HCT116 (cell line): ENCODE results near the gene KCNJ14. TPM values are rescaled to one million over a fixed set of nuclear protein-coding genes. Genes with fewer than 3 reads are reported as not detected.

ENCODE experiments used
- ATAC-seq: fragments of 200-7000 bp; cut with Tn5 transposase; 2 replicates; pipeline ENCODE4 v1.9.1; 2020; ENCODE audit warnings: mild to moderate bottlenecking, moderate library complexity
- BruUV-seq: library from RNA; stranded (reverse); fragments of 400-500 nt; replicated peaks from 2 replicates; lab custom pipeline; 2021; lab: Mats Ljungman, UMichigan
- CTCF ChIA-PET: fragments of 300-600 bp; sonication (Branson Sonifier 250); formaldehyde crosslinking; loops from one replicate; lab custom pipeline; 2021; ENCODE audit warnings: antibody characterized with exemption; lab: Charles Lee
- POLR2A ChIA-PET: fragments of 300-600, 350-600 bp; sonication (Branson Sonifier 250); formaldehyde crosslinking; loops from one replicate; lab custom pipeline; 2021; ENCODE audit warnings: antibody characterized with exemption; lab: Charles Lee
- RAD21 ChIA-PET, 2 experiments: fragments of 300-600 bp; sonication (Branson Sonifier 250); formaldehyde crosslinking; loops; one replicate each; lab custom pipeline; 2023; ENCODE audit warnings: low total read pairs in 2 of 2; ENCODE audit not compliant: uncharacterized antibody in 2 of 2, unreplicated experiment in 2 of 2, low non-redundant PET in 1 of 2; lab: Charles Lee
- DNase-seq: peaks from one replicate; pipeline ENCODE4 v3.0.0-alpha.2; 2010; ENCODE audit warnings: low read depth, low spot score
- H2AFZ ChIP-seq: fragments of 200-600 bp; shearing (Covaris generic), sonication (generic); 2 replicates; pipeline ENCODE4 v1.6.1; 2017; ENCODE audit warnings: low read depth, mixed run types, mixed read lengths, antibody characterized with exemption, low read length; ENCODE audit not compliant: poor library complexity, severe bottlenecking
- H3K27ac ChIP-seq: 2 replicates; pipeline ENCODE4 v1.5.1; 2012; ENCODE audit warnings: low read depth, low read length
- H3K27me3 ChIP-seq: fragments of 200-600 bp; sonication (generic); 2 replicates; pipeline ENCODE4 v1.6.1; 2016; ENCODE audit warnings: mixed run types, low read length, mixed read lengths; ENCODE audit not compliant: insufficient read depth
- H3K36me3 ChIP-seq, 2 experiments: fragments of 200-500 bp in 1 of 2; fragments of 200-600 bp in 1 of 2; sonication (Bioruptor generic) in 1 of 2; sonication (generic) in 1 of 2; 2 replicates each; pipeline versions ENCODE4 v1.5.1 to v1.6.1; 2014 to 2016; ENCODE audit warnings: low read length in 2 of 2, inconsistent platforms in 1 of 2, mixed read lengths in 1 of 2, mixed run types in 1 of 2; ENCODE audit not compliant: insufficient read depth in 2 of 2, control insufficient read depth in 1 of 2
- H3K4me1 ChIP-seq, 2 experiments: fragments of 200-600 bp in 1 of 2; sonication (generic) in 1 of 2; 2 replicates each; pipeline versions ENCODE4 v1.5.1 to v1.6.1; 2012 to 2017; ENCODE audit warnings: low read length in 2 of 2, inconsistent platforms in 1 of 2, mild to moderate bottlenecking in 1 of 2, mixed read lengths in 1 of 2, mixed run types in 1 of 2, moderate library complexity in 1 of 2; ENCODE audit not compliant: insufficient read depth in 2 of 2, control insufficient read depth in 1 of 2
- H3K4me2 ChIP-seq: fragments of 200-600 bp; sonication (generic); 2 replicates; pipeline ENCODE4 v1.6.1; 2017; ENCODE audit warnings: mixed run types, low read length, mixed read lengths
- H3K4me3 ChIP-seq, 2 experiments: fragments of 200-600 bp in 1 of 2; sonication (generic) in 1 of 2; replicated peaks in 1 of 2; 2 replicates each; pipeline ENCODE4 v1.5.1; 2011 to 2016; ENCODE audit warnings: low read length in 2 of 2, control low read depth in 1 of 2, low read depth in 1 of 2, mild to moderate bottlenecking in 1 of 2, mixed read lengths in 1 of 2, mixed run types in 1 of 2
- H3K79me2 ChIP-seq: fragments of 200-600 bp; sonication (generic); 2 replicates; pipeline ENCODE4 v1.6.1; 2017; ENCODE audit warnings: mild to moderate bottlenecking, mixed run types, low read length, moderate library complexity, mixed read lengths; ENCODE audit not compliant: insufficient read depth
- H3K9ac ChIP-seq: fragments of 200-600 bp; sonication (generic); 2 replicates; pipeline ENCODE4 v1.6.1; 2016; ENCODE audit warnings: low read length, mixed read lengths
- H3K9me2 ChIP-seq: fragments of 200-600 bp; sonication (generic), shearing (Covaris generic); 2 replicates; pipeline ENCODE4 v1.6.1; 2017; ENCODE audit warnings: mixed run types, mild to moderate bottlenecking, moderate library complexity; ENCODE audit not compliant: insufficient read depth
- H3K9me3 ChIP-seq, 2 experiments: fragments of 200-500 bp in 1 of 2; fragments of 200-600 bp in 1 of 2; sonication (Bioruptor generic) in 1 of 2; sonication (generic) in 1 of 2; 2 replicates each; pipeline ENCODE4 v1.6.1; 2014 to 2017; ENCODE audit warnings: low read length in 2 of 2, mixed read lengths in 2 of 2, inconsistent platforms in 1 of 2, low read depth in 1 of 2, mild to moderate bottlenecking in 1 of 2, mixed run types in 1 of 2, moderate library complexity in 1 of 2; ENCODE audit not compliant: control insufficient read depth in 1 of 2, insufficient read depth in 1 of 2
- H4K20me1 ChIP-seq: fragments of 200-600 bp; sonication (generic), shearing (Covaris generic); 2 replicates; pipeline ENCODE4 v1.6.1; 2017; ENCODE audit warnings: mixed run types, mild to moderate bottlenecking, moderate library complexity; ENCODE audit not compliant: insufficient read depth
- CBX3 ChIP-seq: IDR thresholded peaks from 2 replicates; pipeline ENCODE4 v1.6.1; 2012; ENCODE audit warnings: low read depth
- CEBPB ChIP-seq: IDR thresholded peaks from 2 replicates; pipeline ENCODE4 v1.6.1; 2012; ENCODE audit warnings: low read depth
- EGR1 ChIP-seq: IDR thresholded peaks from 2 replicates; pipeline ENCODE4 v1.6.1; 2012; ENCODE audit warnings: low read depth
- ELF1 ChIP-seq: IDR thresholded peaks from 2 replicates; pipeline ENCODE4 v1.6.1; 2012; ENCODE audit warnings: low read depth, borderline replicate concordance
- EZH2 ChIP-seq: fragments of 200-600 bp; sonication (generic); IDR thresholded peaks from 2 replicates; pipeline ENCODE4 v1.6.1; 2017; ENCODE audit warnings: antibody characterized with exemption, mixed run types
- EZH2phosphoT487 ChIP-seq: fragments of 200-600 bp; IDR thresholded peaks from 2 replicates; pipeline ENCODE4 v1.6.1; 2018; ENCODE audit warnings: antibody characterized with exemption, borderline replicate concordance
- FOSL1 ChIP-seq: IDR thresholded peaks from 2 replicates; pipeline ENCODE4 v1.6.1; 2012; ENCODE audit warnings: low read depth
- POLR2A ChIP-seq: IDR thresholded peaks from 2 replicates; pipeline ENCODE4 v1.7.0; 2011; ENCODE audit warnings: borderline replicate concordance; ENCODE audit not compliant: insufficient read depth, insufficient read length; ENCODE audit errors: extremely low read depth
- POLR2AphosphoS5 ChIP-seq: IDR thresholded peaks from 2 replicates; pipeline ENCODE4 v1.6.1; 2011; ENCODE audit warnings: mild to moderate bottlenecking, low read depth, low read length, moderate library complexity
- RAD21 ChIP-seq: IDR thresholded peaks from 2 replicates; pipeline ENCODE4 v1.6.1; 2012; ENCODE audit warnings: low read depth, mild to moderate bottlenecking
- SIN3A ChIP-seq: IDR thresholded peaks from 2 replicates; pipeline ENCODE4 v1.6.1; 2012; ENCODE audit warnings: low read depth
- SP1 ChIP-seq: IDR thresholded peaks from 2 replicates; pipeline ENCODE4 v1.6.1; 2012; ENCODE audit warnings: low read depth
- SRF ChIP-seq: IDR thresholded peaks from 2 replicates; pipeline ENCODE4 v1.6.1; 2012; ENCODE audit warnings: low read depth
- YY1 ChIP-seq: IDR thresholded peaks from 2 replicates; pipeline ENCODE4 v1.6.1; 2011; ENCODE audit warnings: low read length, low read depth, moderate library complexity, mild to moderate bottlenecking; ENCODE audit not compliant: insufficient replicate concordance; ENCODE audit errors: extremely low read depth
- ZNF274 ChIP-seq: fragments of 200-500 bp; sonication (Bioruptor generic); IDR thresholded peaks from 2 replicates; pipeline ENCODE4 v1.6.1; 2014; ENCODE audit warnings: mild to moderate bottlenecking, low read depth, low read length, inconsistent platforms
- intact Hi-C: fragments of 100-400 bp; cut with micrococcal nuclease; formaldehyde crosslinking; loops from 2 replicates; pipeline ENCODE4 v1.10.0; 2022
- total RNA-seq: library from RNA; stranded (reverse); gene quantifications from one replicate; pipeline ENCODE4 v1.2.1, GENCODE V29; 2021; ENCODE audit not compliant: unreplicated experiment
- TF ChIP-seq, protein P1 (sequence below): IDR thresholded peaks from 2 replicates; pipeline ENCODE4 v1.6.1; 2012
- TF ChIP-seq, protein P2 (sequence below): IDR thresholded peaks from 2 replicates; pipeline ENCODE4 v1.6.1; 2012; ENCODE audit warnings: low read depth

Gene KCNJ14
- total RNA-seq, 1 experiment from 2014 or later, result 2.5 TPM

DNA sequence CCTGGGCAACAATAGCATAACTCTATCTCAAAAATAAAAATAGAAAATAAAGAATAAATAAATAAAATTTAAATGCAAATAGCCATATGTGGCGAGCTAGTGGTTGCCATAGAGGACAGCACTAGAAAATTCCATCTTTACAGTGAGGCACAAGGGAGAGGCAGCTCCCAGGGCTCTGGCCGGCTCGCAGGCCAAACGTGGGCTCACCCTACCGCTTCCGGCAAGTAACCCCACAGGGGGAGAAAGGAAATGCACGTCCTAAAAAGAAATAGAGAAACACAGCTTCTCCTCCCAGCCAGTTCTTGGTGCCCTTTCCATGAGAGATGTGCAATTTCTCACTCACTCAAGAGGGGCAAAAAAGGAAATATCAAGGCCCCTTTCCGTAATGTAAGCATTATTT lies 22.0 kb upstream of the KCNJ14 start:
- POLR2A ChIA-PET, result no interaction called here
- H3K4me3 ChIP-seq, result no peak overlapping the region
- H3K9me3 ChIP-seq, result 0 out of 4 replicates have a peak, but pooled peaks cover 0 to 3% of the 10 kb centered on the region in 2 experiments
- RAD21 ChIA-PET, result no interaction called here
- ATAC-seq, result no peak
- H2AFZ ChIP-seq, result no peak overlapping the region
- H3K4me1 ChIP-seq, result no peaks in the 10 kb centered on the region
- no peaks in the 10 kb centered on the region for H4K20me1 ChIP-seq
- CTCF ChIA-PET, result no interaction called here
- H3K79me2 ChIP-seq, result no peaks in the 10 kb centered on the region
- H3K27ac ChIP-seq, result no peak overlapping the region
- H3K4me2 ChIP-seq, result no peak overlapping the region
- TF ChIP-seq CEBPB, result no peak
- no peak for TF ChIP-seq EZH2phosphoT487
- no peak for TF ChIP-seq CBX3
- TF ChIP-seq POLR2A, result no peak
- no peak for TF ChIP-seq ELF1
- TF ChIP-seq POLR2AphosphoS5, result no peak
- no peak for TF ChIP-seq FOSL1
- TF ChIP-seq, protein P1, sequence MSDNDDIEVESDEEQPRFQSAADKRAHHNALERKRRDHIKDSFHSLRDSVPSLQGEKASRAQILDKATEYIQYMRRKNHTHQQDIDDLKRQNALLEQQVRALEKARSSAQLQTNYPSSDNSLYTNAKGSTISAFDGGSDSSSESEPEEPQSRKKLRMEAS, result no peak
- TF ChIP-seq ZNF274, result no peak
- TF ChIP-seq EZH2, result no peak
- no peak for TF ChIP-seq EGR1
- TF ChIP-seq SP1, result no peak
- no peaks in the 10 kb centered on the region for H3K27me3 ChIP-seq
- intact Hi-C loops, result no loop called here
- no peak for DNase-seq
- H3K9me2 ChIP-seq, result no peaks in the 10 kb centered on the region
- H3K36me3 ChIP-seq, result peaks cover 21 to 30% of the 10 kb centered on the region in 2 experiments
- no peak overlapping the region for H3K9ac ChIP-seq
- no TSS peak for BruUV-seq

DNA sequence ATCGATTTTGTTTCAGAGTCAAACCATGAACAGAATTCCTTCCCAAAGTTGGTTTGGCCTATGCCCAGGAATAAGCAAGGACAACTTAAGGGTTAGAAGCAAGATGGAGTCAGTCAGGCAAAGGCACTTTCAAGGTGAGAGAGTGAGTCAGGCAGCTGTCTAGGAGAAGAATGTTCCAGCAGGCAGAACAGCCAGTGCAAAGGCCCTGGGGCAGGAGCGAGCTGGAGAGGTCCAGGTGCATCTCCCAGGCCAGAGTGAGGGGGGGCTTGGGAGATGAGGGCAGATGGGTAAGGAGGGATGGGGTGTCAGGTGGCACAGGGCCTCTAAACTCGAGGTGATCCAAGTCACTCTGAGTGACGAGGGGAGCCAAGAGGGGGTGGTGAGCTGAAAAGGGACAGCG lies 18.8 kb upstream of the KCNJ14 start:
- no peak overlapping the region for H3K9ac ChIP-seq
- ATAC-seq, result no peak
- peaks cover 3 to 8% of the 10 kb centered on the region in 2 experiments; a peak in 1 of 4 replicates for H3K36me3 ChIP-seq
- no peak for DNase-seq
- BruUV-seq, result no TSS peak
- POLR2A ChIA-PET, result interaction anchor here (0.6 kb wide), 1 partner anchor 17 kb away, joined by 4 read pairs; no protein-coding TSS in a partner anchor
- no peak overlapping the region for H3K4me2 ChIP-seq
- H3K79me2 ChIP-seq, result no peaks in the 10 kb centered on the region
- no peaks in the 10 kb centered on the region for H3K9me3 ChIP-seq
- RAD21 ChIA-PET, result no interaction called here
- no peaks in the 10 kb centered on the region for H3K27me3 ChIP-seq
- intact Hi-C loops, result no loop called here
- no peak overlapping the region for H3K4me3 ChIP-seq
- no peaks in the 10 kb centered on the region for H3K4me1 ChIP-seq
- no peaks in the 10 kb centered on the region for H4K20me1 ChIP-seq
- H3K27ac ChIP-seq, result no peak overlapping the region
- H3K9me2 ChIP-seq, result no peaks in the 10 kb centered on the region
- no peak overlapping the region for H2AFZ ChIP-seq
- CTCF ChIA-PET, result interaction anchor here (1.3 kb wide), 1 partner anchor 9 kb away, joined by 4 read pairs; no protein-coding TSS in a partner anchor
- TF ChIP-seq CEBPB (no peak), CBX3 (no peak), SIN3A (no peak), YY1 (no peak), ELF1 (no peak), FOSL1 (no peak), SRF (no peak), ZNF274 (no peak), RAD21 (no peak), EZH2phosphoT487 (no peak)
- TF ChIP-seq, protein P2, sequence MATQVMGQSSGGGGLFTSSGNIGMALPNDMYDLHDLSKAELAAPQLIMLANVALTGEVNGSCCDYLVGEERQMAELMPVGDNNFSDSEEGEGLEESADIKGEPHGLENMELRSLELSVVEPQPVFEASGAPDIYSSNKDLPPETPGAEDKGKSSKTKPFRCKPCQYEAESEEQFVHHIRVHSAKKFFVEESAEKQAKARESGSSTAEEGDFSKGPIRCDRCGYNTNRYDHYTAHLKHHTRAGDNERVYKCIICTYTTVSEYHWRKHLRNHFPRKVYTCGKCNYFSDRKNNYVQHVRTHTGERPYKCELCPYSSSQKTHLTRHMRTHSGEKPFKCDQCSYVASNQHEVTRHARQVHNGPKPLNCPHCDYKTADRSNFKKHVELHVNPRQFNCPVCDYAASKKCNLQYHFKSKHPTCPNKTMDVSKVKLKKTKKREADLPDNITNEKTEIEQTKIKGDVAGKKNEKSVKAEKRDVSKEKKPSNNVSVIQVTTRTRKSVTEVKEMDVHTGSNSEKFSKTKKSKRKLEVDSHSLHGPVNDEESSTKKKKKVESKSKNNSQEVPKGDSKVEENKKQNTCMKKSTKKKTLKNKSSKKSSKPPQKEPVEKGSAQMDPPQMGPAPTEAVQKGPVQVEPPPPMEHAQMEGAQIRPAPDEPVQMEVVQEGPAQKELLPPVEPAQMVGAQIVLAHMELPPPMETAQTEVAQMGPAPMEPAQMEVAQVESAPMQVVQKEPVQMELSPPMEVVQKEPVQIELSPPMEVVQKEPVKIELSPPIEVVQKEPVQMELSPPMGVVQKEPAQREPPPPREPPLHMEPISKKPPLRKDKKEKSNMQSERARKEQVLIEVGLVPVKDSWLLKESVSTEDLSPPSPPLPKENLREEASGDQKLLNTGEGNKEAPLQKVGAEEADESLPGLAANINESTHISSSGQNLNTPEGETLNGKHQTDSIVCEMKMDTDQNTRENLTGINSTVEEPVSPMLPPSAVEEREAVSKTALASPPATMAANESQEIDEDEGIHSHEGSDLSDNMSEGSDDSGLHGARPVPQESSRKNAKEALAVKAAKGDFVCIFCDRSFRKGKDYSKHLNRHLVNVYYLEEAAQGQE, result no peak
- TF ChIP-seq, protein P1, result no peak
